GM18858 (cell line): ENCODE measurements around the gene KIAA1328.
"Not testable (repeated sequence)": the region's sequence is repeated elsewhere in the genome, so short reads cannot be mapped to it uniquely, and the experiment has no call there.

Source experiments
- ATAC-seq: cut with Tn5 transposase; IDR thresholded peaks from one replicate; pipeline ENCODE4 v1.9.1; 2021; ENCODE audit not compliant: unreplicated experiment

KIAA1328 gene

DNA sequence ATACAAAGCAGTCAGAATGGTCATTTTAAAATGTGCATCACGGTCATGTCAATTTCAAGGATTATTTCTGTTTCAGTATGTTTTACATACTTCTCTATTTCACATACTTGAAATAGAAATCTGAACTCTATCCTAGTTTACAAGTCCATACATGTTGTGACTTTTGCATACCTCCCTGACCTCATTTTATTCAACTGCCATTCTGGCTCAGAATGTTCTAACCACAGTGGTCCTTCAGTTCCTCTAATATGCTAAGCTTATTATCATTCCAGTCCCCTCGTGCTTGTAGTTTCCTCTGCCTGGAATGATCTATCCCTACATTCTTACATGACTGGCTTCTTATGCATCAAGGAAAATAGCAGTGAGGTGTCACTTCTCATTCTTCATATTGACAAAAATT, 295.6 kb downstream of the KIAA1328 start:
- ATAC-seq, result no peak

GRCh38 chr18:37135177-37135576, 306.2 kb downstream of the KIAA1328 start:
- no peak for ATAC-seq

DNA sequence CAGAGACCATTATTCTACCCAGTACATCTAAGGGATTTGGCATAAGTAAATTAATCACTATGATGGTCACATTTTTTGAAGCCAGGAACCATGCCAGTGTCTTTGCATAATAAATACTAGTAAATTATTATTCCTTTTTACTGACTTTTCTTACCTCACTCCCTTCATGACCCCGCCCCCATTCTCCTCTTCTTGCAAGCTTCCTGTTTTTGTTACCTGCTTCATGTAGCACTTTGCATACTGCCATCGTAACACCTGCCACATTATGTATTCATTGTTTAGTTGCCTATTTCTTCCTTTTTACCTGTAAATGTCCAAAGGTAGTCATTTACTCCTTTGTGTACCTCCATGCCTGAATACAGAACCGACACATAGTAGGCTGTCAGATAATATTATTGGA, 309.5 kb downstream of the KIAA1328 start:
- no peak for ATAC-seq

DNA sequence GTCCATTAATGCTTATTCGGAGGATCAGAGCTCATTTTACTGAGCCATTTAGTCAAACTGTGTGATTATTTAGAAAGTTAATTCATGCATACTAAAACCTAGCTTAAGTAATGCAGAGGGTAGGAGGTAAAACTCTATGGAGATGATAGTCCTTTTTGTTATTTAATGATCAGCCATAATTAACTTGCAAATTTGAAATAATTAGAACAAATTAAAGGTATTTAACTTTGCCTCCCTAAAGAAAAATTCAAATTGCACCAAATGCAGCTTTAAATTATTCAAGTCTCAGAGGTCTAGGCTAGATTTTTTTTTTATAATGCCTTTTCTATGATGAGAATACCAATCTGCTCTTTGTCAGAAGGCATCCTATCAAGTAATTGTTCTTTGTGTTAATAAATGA, 310.9 kb downstream of the KIAA1328 start:
- no peak for ATAC-seq

- no peak for ATAC-seq
Measured at GRCh38 chr18:37144921-37145320, 316.0 kb downstream of the KIAA1328 start.

GRCh38 chr18:37156330-37156942, 327.5 kb downstream of the KIAA1328 start:
- no peak for ATAC-seq

DNA sequence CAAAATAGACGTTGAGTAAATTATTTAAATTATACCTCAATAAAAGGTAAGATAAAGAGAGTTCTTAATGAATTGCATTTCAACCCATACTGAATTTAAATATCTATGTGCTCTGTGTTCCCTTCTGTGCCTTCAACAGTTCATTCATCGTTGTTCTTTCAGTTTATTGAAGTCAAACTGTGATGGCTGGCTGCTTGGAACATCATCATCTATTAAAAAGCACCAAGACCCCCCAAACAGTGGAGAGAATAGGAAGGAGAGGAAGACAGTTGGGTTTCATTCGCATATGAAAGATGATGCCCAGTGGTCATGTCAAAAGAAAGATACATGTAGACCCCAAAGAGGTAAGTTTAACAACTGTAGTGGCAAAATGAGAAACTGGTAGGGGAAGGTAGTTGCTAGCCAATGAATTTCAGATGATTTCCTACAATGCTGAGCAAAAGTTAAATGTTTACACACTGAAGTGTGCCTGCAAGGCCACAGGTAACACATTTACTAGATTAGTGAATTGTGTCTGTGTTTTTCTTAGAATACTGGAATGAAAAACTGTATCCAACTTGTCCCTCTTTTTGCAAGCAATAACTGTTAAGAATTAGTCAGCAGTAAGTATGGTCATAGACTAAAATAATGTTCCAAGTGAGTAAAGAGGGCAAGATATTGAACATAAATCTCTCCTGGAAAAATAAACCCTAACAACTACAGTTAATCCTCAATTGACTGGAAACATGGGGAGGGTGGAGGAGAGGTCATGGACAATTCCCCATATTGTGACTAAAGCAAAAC, 331.3 kb downstream of the KIAA1328 start:
- ATAC-seq, result no peak

DNA sequence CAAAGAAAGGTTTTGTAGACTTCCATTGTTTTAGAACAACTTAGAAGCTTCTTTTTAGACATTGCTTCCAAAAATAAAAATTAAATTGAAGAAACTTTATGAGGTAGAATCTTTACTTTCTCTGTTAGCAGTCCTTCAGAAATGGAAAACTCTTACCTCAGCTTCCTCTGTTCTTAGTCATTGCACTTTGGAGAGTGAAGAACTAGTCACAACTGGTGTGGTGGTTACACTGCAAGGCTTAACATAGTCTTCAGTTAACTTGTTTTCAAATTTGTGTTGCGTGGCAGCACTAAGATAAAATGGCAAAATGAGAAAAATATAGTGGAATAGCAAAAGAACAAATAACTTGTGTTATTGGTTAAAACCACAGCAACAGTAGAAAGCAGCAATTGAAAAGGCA, 332.6 kb downstream of the KIAA1328 start:
- no peak for ATAC-seq

GRCh38 chr18:37162551-37162950, 333.6 kb downstream of the KIAA1328 start:
- ATAC-seq, result no peak

DNA sequence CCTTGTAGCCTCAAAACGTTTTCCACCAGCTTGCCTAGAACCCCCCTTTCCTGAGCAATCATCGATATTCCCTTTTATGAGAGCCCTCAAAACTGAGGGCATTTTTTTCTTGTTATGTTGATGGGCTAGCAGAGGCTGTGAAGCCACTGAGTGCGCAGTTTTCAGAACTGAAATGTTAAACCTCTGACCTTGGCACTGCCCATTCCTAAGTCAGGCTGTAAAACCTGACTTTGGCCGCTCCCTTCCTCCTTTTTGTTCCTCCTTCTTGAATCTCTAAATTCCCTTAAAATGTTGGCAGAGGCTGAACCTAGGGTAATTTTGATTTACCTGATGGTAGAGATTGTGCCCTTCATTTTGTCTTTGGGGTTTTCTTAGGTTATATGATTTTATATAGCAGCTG, 334.2 kb downstream of the KIAA1328 start:
- ATAC-seq, result no peak

GRCh38 chr18:37166491-37166890, 337.6 kb downstream of the KIAA1328 start:
- no peak for ATAC-seq

DNA sequence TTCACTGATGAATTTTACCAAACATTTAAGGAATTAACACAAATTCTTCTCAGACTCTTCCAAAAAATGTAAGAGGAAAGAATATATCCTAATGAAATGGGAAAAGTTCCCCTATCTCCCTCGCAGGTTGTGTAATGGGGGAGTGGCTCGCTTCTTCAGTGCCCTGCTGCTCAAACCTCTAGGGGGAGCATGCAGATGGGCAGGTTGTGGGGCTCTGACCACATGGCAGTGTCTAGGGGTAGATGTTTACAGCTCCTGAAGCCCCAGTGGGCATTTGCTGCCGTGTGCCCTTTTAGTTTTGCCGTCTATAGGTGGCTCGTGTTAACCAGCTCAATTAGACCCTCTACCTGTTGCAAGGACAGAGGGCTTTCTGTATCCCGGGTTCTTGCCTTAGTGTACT, 338.0 kb downstream of the KIAA1328 start:
- not testable (repeated sequence) for ATAC-seq

DNA sequence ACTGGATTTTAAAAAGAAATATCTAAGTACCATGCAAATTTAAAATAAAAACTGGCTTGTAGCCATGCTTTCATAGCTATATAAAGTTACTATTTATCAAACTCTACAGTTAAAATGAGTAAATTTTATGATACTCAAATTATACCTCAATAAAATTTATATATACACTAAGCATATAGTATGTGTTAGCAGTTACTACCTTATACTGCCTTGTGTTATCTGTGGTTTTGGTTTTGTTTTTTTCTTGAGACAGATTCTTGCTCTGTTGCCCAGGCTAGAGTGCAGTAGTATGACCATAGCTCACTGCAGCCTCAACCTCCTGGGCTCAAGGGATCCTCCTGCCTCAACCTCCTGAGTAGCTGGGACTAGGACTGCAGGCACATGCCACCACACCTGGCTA, 342.1 kb downstream of the KIAA1328 start:
- ATAC-seq, result no peak

GRCh38 chr18:37173384-37173783, 344.5 kb downstream of the KIAA1328 start:
- ATAC-seq, result no peak

DNA sequence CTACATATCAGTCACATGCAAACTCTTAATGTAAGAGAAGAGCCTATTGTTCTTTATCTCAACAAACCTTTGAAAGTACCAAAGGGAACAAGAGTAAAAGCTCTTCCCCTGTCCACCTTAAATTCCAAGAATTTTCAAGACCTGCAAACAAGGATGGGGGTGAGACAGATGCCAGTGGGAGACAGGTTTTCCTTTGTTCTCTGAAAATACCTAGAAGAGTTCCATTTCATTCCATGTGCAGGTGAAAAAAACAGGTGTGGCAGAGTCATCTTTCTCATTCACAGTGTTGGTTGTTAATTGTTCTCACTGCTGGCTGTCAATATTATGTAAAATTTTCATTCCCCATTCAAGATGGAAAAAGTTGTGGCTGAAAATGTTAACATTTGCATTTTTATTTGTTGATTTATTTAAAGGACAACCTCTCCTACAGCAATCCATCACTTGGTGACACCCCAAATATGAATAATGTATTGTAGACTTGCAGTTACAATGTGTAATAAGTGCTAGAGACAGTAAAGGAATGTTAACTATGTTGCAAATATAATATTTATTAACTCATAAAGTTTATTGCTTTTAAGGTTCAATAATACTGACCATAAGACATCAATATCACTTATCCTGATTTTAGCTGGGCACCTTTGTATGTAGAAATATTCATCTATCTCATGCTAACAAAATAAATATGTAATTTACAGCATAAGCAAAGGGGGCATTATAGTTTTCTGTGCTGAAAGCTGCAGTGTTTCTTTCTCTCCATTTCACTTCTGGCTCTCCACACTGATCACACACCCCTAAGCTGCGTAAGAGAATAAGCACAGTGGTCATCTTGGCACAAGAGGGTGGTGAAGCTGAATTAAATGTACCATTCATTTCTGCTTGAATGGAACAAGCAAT, 347.0 kb downstream of the KIAA1328 start:
- ATAC-seq, result no peak

- ATAC-seq, result no peak
Measured at GRCh38 chr18:37176621-37176934, 347.7 kb downstream of the KIAA1328 start.

DNA sequence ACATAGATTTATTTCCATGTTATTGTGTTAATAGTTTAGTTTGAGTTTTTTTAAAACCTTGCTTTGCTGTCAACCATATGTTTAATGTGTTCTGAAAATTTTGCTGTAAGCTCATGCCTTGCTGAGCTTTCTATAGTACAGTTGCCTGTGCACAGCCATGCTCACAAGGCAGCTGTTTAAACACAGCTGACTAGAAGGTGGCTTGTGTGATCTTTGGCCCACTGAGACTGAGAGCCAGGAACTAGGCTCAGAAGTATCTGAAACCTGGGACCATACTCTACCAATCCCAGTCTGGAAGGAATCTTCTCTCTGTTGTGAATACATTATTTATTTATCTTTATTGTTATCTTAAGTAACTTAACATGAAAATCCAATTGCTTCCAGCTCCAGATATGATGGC, 350.5 kb downstream of the KIAA1328 start:
- ATAC-seq, result no peak

- no peak for ATAC-seq
Measured at GRCh38 chr18:37180086-37180485, 351.2 kb downstream of the KIAA1328 start.

- ATAC-seq, result no peak
Measured at GRCh38 chr18:37182340-37183135, 353.6 kb downstream of the KIAA1328 start.

DNA sequence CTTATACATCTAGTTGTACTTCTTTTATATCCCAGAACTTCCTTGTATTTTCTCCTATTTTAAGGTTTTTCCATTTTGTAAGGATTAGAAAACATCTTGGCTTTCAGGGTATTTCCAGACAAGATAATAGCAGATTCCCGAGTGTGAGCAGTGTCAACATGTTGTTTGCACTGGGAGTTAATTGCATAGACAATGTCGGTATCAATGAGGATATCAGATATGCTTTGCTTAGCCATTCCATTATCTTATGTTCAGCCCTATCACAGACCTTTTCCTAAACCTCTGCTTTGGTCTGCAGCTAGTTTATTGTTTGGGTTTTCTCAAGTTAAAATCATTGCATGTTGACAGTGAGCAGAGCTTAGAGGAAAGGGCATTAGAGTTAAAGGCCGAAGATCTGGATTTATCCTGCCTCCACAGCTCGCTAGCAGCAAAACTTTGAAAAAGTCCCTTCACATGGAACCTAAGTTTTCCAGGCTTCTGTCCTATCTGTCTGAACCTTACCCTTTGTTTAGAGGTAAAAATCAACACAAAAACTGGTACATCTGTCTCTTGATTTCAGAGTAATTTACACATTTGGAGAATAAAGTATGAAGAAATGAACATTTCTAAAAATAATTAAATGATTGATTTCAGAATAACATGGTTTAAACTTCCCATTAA, 355.4 kb downstream of the KIAA1328 start:
- no peak for ATAC-seq
